ENCODE results near the gene TMEM59.
"Not testable (repeated sequence)": the region's sequence is repeated elsewhere in the genome, so short reads cannot be mapped to it uniquely, and the experiment has no call there.

The TMEM59 gene

GRCh38 chr1:54052431-54052933, 522 bp downstream of the TMEM59 start:
- no peak for DNase-seq

GRCh38 chr1:54051933-54052430, 1.0 kb downstream of the TMEM59 start:
- no peak for DNase-seq

- DNase-seq = not testable (repeated sequence)
These were observed 2.6 kb downstream of the TMEM59 start for GRCh38 chr1:54050435-54050834.

GRCh38 chr1:54047384-54048305, 5.4 kb downstream of the TMEM59 start:
- DNase-seq = no peak

- DNase-seq = no peak
These were observed 6.2 kb downstream of the TMEM59 start for GRCh38 chr1:54046671-54047383.

GRCh38 chr1:54045496-54045895, 7.5 kb downstream of the TMEM59 start:
- no peak for DNase-seq

GRCh38 chr1:54041806-54042205, 11.2 kb downstream of the TMEM59 start:
- DNase-seq = no peak

GRCh38 chr1:54037476-54037875, 15.5 kb downstream of the TMEM59 start:
- DNase-seq = no peak

- DNase-seq = no peak
These were observed 24.4 kb downstream of the TMEM59 start for GRCh38 chr1:54028306-54029251.

- DNase-seq = no peak
These were observed 25.2 kb downstream of the TMEM59 start for GRCh38 chr1:54027848-54028247.

- not testable (repeated sequence) for DNase-seq
These were observed 28.2 kb downstream of the TMEM59 start for GRCh38 chr1:54024811-54025210.

GRCh38 chr1:54024358-54024757, 28.6 kb downstream of the TMEM59 start:
- DNase-seq = no peak

GRCh38 chr1:54019562-54020176, 33.3 kb downstream of the TMEM59 start:
- DNase-seq = not testable (repeated sequence)

- no peak for DNase-seq
These were observed 34.4 kb downstream of the TMEM59 start for GRCh38 chr1:54018635-54019034.

- DNase-seq = no peak
These were observed 35.0 kb downstream of the TMEM59 start, which contains the start of gene LDLRAD1 for GRCh38 chr1:54017979-54018378. LDLRAD1 (minus strand) TSS chr1:54018186; CDS start chr1:54018112, 74 bp downstream.

- no peak for DNase-seq
These were observed 36.4 kb downstream of the TMEM59 start for GRCh38 chr1:54016343-54017282.

- no peak for DNase-seq
These were observed 38.9 kb downstream of the TMEM59 start for GRCh38 chr1:54014009-54014629.

- no peak for DNase-seq
These were observed 39.5 kb downstream of the TMEM59 start for GRCh38 chr1:54013393-54014008.

GRCh38 chr1:54012863-54013262, 40.1 kb downstream of the TMEM59 start:
- DNase-seq = no peak

- no peak for DNase-seq
These were observed 41.0 kb downstream of the TMEM59 start for GRCh38 chr1:54012008-54012325.

Data from activated gamma-delta T cell (primary cell).